HG03469 (cell line): Measurements from ENCODE around the gene UBL4B.
"Not testable (repeated sequence)": the region's sequence is repeated elsewhere in the genome, so short reads cannot be mapped to it uniquely, and the experiment has no call there.

ENCODE experiments used
- ATAC-seq: cut with Tn5 transposase; IDR thresholded peaks from one replicate; pipeline ENCODE4 v1.9.1; 2021; ENCODE audit warnings: mild to moderate bottlenecking, moderate library complexity, moderate number of reproducible peaks; ENCODE audit not compliant: unreplicated experiment

Gene UBL4B, protein sequence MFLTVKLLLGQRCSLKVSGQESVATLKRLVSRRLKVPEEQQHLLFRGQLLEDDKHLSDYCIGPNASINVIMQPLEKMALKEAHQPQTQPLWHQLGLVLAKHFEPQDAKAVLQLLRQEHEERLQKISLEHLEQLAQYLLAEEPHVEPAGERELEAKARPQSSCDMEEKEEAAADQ

GRCh38 chr1:110112143-110112542 is at the start of gene UBL4B:
Gene UBL4B (plus strand): TSS chr1:110112443. CDS start chr1:110112535, 92 bp downstream.
- no peak for ATAC-seq

GRCh38 chr1:110062612-110063011 is 49.6 kb upstream of the UBL4B start:
- ATAC-seq = no peak

DNA sequence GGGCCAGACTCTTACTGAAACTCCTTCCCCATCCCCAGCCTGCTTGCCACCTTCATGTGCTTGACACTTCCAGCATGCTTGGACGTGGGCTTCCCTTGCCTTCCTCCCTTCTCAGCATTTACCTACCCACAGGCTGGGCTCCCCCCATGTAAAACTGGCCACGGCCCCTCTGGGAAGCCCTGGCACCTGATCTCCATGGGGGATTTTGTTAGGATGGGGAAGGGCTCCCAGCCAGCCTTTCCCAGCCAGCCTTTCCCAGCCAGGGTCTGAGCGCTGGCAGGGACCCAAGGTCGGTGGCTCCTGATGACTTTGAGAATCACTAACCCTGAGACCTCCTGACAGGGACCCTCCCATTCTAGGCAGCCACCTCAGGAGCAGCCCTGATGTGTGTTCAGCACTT is 48.5 kb upstream of the UBL4B start:
- ATAC-seq = no peak

DNA sequence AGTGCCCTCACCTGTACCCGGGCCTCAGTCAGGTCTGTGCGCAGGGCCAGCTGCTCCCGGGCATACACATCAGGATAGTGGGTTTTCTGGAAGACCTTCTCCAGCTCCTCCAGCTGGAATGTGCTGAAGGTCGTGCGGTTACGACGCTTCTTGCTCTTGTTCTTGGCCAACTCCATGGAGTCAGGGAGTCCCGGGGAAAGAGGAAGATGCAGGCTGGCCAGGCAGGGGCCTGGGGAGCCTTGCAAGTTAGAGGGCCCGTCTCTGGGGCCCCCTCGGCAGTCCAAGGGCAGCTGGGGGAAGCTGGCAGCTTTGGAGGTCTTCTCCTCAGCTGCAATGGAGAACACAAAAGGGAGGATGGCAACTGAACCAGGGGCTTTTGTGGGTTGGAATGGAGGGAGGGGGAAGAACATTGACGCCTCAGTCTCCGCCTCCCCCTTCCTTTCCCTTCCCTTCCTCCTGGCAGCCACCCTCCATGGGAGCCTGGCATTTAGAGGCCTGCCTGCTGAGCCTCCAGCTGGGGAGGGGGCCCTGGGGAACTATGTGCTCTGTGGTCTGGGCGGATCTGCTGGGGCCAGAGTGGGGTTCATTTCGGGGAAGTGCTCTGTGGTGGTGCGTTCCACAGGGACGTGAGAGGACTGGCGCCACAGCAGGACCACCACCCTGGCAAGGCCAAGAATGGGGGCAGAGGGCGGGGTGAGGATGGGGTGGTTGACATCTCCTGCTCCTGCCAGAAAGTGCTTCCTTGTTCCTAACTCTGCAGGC is 47.5 kb upstream of the UBL4B start:
- no peak for ATAC-seq

- no peak for ATAC-seq
These were observed 46.4 kb upstream of the UBL4B start for GRCh38 chr1:110065841-110066240.

- ATAC-seq = no peak
These were observed 44.8 kb upstream of the UBL4B start for GRCh38 chr1:110067479-110067892.

DNA sequence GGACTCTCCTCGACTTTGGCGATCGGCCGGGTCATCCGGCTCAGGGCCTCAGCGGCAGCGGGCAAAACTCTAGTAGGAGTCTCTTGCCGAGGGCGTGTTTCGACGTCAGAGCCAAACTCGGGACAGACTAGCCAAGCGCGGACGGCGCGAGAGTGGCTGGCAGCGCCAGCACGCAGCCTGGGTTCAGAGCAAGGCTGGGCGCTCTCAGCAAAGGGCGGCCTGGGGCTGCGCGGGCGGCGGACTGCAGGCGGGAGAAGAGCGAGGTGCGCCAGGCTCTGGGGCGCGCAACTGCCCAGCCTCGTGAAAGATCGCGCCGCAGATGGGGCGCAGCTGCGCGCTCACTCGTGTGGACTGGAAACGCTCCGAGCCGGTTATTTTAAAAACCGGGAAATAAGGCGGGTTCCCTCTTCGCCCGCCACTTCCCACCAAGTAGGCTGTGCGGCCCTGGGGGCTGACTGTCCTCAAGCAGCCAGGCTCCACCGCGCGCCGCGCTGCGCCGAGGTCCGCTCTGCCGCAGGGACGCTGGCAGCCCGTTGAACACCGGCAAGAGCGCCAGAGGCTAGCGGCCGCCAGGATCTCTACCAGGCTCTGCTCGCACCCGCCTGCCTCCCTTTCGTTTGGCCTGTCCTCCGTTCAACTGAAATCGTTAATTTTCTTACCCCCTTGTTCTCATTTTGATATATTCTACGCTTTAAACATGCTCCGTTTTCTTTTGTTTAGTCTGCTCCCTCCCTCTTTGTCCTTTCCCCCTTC is 44.2 kb upstream of the UBL4B start:
- ATAC-seq = no peak

GRCh38 chr1:110068646-110069403 is 43.4 kb upstream of the UBL4B start:
- no peak for ATAC-seq

- no peak for ATAC-seq
These were observed 42.6 kb upstream of the UBL4B start for GRCh38 chr1:110069404-110070281.

GRCh38 chr1:110070282-110070669 is 42.0 kb upstream of the UBL4B start:
- ATAC-seq = no peak

GRCh38 chr1:110070671-110071242 is 41.5 kb upstream of the UBL4B start, which contains the start of gene ALX3:
Gene ALX3 (minus strand): TSS chr1:110070672. CDS start chr1:110070612, 60 bp downstream.
- ATAC-seq = no peak

DNA sequence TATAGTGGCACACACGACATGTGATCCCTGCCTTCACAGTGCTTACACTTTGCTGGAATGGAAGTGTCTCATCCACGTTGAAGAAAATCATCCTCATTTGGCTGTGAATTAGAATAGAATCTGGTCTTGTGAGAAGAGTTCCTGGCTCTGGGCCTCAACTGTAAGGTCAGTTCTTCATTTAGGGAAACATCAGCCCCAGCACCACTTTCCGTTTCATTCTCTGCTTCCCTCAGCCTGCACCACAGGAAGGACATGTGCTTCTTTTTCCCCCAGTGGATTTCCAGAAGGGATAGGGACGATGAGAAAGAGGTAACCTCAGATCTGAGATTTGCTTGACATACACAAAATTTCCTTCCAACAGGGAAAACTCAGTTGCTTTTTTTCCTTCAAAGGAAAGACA is 38.1 kb upstream of the UBL4B start:
- no peak for ATAC-seq

GRCh38 chr1:110076789-110077500 is 35.3 kb upstream of the UBL4B start:
- no peak for ATAC-seq

- not testable (repeated sequence) for ATAC-seq
These were observed 32.2 kb upstream of the UBL4B start for GRCh38 chr1:110079995-110080394.

DNA sequence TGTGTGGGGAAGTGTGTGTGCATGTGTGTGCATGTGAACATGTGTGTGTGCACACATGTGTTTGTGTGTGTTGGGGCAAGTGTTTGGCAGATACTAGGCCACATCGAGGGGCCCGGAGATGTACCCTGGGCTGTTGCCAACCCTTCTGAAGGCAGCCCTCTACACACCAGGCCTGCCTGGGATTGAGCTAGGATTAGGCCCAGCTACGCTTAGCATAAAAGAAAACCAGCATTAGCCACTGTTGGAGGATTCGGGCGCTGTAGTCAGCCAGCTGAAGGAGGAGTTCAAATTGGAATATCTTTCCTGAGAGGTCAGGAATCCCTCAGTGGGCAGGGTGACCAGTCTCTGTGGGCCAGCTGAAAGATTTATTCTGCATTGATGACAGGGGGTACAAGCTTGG is 31.2 kb upstream of the UBL4B start:
- ATAC-seq = no peak

GRCh38 chr1:110082477-110082876 is 29.8 kb upstream of the UBL4B start:
- no peak for ATAC-seq

DNA sequence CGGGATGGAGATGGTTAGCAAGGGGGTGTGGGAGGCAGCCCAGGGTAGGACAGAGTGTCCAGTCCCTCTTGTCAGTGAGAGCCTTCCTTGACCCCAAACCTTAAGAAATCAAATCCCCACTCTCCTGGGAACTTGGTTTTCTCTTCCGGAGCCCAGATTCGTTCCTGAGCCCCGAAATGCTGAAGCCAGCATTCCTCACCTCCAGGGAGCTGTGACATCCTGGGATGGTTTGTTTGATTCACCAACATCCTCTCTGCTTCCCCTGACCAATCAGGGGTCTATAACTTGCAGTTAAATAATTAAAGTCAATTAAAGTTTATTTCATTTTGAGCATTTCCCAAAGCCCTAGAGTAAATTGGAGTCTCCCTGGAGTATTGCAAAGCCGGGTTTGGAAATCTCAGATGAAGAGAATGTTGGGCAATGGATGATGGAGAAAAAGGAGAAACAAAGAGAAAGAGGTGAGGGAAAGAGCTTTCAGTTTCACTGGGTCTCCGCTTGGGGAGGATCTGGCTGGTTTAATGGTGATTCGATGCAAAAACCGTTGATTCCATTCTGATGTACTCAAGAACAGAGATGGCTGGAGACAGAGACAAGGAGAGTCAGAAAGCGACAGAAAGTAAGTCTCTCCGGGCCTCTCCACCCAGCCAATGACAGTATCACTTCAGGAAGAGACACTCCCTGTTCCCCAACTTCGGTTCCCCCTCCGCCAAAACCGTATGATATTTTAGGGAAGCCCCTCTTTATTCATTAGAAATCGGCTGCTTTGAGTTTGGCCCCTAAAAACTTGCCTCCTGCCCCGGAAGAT is 29.0 kb upstream of the UBL4B start:
- no peak for ATAC-seq

DNA sequence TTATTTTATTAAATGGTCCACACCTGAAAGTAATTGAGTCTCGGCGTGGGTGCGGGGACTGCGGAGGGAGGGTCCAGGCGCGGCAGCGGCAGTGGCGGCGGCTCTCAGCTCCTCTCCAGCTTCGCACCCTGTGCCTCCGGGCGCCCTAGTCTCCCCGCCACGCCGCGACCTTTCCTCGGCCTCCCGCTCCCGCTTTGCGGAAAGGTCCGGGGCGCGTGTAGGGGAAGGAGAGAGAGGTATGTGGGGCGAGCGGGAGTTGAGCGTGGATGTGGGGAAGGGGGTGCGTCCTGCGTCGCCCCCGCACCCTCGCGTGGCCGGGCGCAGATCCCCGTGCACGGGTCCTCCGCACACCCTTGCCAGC is 28.4 kb upstream of the UBL4B start:
- ATAC-seq = no peak
